ENCODE results near the gene RFX1.
"Not testable (repeated sequence)": the region's sequence is repeated elsewhere in the genome, so short reads cannot be mapped to it uniquely, and the experiment has no call there.

Gene RFX1

GRCh38 chr19:14052470-14052869 lies 46.4 kb upstream of the RFX1 start:
- no peak overlapping the region for H3K4me3 ChIP-seq (ENCODE audit: low read depth, low read length)
- DNase-seq (ENCODE audit: low read depth, low spot score), result no peak
- in situ Hi-C loops (cut with HindIII; ENCODE audit: low sequenced_read_pairs), result no loop called here
- no peak for TF ChIP-seq CTCF (IDR thresholded peaks at IDR 0.05; ENCODE audit: low read depth, low read length)

DNA sequence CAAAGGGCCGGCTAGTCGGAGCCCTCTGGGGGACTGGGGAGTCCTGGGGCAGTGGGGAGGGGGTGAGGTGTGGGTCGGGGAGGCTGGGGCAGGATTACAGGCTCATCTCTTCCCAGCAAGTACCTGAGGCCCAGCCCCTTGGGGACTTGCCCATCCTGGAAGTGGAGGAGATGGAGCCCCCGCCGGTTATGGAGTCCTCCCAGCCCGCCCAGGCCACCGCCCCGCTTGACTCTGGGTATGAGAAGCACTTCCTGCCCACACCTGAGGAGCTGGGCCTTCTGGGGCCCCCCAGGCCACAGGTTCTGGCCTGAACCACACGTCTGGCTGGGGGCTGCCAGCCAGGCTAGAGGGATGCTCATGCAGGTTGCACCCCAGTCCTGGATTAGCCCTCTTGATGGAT lies 45.9 kb upstream of the RFX1 start:
- TF ChIP-seq CTCF (IDR thresholded peaks at IDR 0.05; ENCODE audit: low read depth, low read length), result no peak
- no peak overlapping the region for H3K4me3 ChIP-seq (ENCODE audit: low read depth, low read length)
- in situ Hi-C loops (cut with HindIII; ENCODE audit: low sequenced_read_pairs), result no loop called here
- no peak for DNase-seq (ENCODE audit: low read depth, low spot score)

DNA sequence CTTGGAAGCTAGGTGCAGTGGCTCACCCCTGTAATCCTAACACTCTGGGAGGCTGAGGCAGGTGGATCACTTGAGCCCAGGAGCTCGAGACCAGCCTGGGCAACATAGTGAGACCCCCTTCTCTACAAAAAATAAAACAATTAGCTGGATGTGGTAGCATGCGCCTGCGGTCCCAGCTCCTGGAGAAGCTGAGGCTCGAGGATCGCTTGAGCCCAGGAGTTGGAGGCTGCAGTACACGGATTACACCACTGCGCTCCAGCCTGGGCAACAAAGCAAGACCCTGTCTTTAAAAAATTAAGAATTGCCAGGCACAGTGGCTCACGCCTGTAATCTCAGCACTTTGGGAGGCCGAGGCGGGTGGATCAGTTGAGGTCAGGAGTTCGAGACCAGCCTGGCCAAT lies 44.8 kb upstream of the RFX1 start:
- H3K4me3 ChIP-seq (ENCODE audit: low read depth, low read length); in situ Hi-C loops (cut with HindIII; ENCODE audit: low sequenced_read_pairs); DNase-seq (ENCODE audit: low read depth, low spot score): not testable (repeated sequence)

GRCh38 chr19:14050512-14050911 lies 44.4 kb upstream of the RFX1 start:
- DNase-seq (ENCODE audit: low read depth, low spot score), result no peak
- H3K4me3 ChIP-seq (ENCODE audit: low read depth, low read length), result no peak overlapping the region
- in situ Hi-C loops (cut with HindIII; ENCODE audit: low sequenced_read_pairs), result no loop called here
- no peak for TF ChIP-seq CTCF (IDR thresholded peaks at IDR 0.05; ENCODE audit: low read depth, low read length)

- DNase-seq (ENCODE audit: low read depth, low spot score), result no peak
- H3K4me3 ChIP-seq (ENCODE audit: low read depth, low read length), result no peak overlapping the region
- in situ Hi-C loops (cut with HindIII; ENCODE audit: low sequenced_read_pairs), result no loop called here
- TF ChIP-seq CTCF (IDR thresholded peaks at IDR 0.05; ENCODE audit: low read depth, low read length), result peak; percentile 95
Observed at GRCh38 chr19:14048443-14049153, 42.5 kb upstream of the RFX1 start.

DNA sequence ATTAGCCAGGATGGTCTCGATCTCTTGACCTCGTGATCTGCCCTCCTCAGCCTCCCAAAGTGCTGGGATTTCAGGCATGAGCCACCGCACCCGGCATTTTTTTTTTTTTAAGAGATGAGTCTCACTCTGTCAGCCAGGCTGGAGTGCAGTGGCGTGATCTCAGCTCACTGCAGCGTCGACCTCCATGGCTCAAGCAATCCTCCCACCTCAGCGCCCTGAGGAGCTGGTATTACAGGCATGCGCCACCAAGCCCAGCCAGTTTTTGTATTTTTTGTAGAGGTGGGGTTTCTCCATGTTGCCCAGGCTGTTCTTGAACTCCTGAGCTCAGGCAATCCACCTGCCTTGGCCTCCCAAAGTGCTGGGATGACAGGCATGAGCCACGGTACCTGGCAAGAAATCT lies 41.7 kb upstream of the RFX1 start:
- H3K4me3 ChIP-seq (ENCODE audit: low read depth, low read length); in situ Hi-C loops (cut with HindIII; ENCODE audit: low sequenced_read_pairs); DNase-seq (ENCODE audit: low read depth, low spot score): not testable (repeated sequence)

GRCh38 chr19:14042659-14043608 lies 36.8 kb upstream of the RFX1 start:
- peak; percentile 53 for DNase-seq (ENCODE audit: low read depth, low spot score)
- H3K4me3 ChIP-seq (ENCODE audit: low read depth, low read length); in situ Hi-C loops (cut with HindIII; ENCODE audit: low sequenced_read_pairs): not testable (repeated sequence)
- peak; percentile 59 for TF ChIP-seq CTCF (IDR thresholded peaks at IDR 0.05; ENCODE audit: low read depth, low read length)
